ENCODE results near the gene LAMC3. TPM values are rescaled to one million over a fixed set of nuclear protein-coding genes. Genes with fewer than 3 reads are reported as not detected.

LAMC3 gene
- total RNA-seq, 1 experiment from 2014 or later: 0.28 TPM

GRCh38 chr9:131116281-131117120 is 107.5 kb downstream of the LAMC3 start:
- Histone ChIP-seq H3K27me3 (replicated peaks; ENCODE audit: insufficient read depth, low read depth, low read length, poor library complexity) (no peaks in the 10 kb centered on the region), H3K27ac (ENCODE audit: low read depth, low read length, poor library complexity, severe bottlenecking) (no peak overlapping the region), H3K36me3 (ENCODE audit: insufficient read depth, low read length, poor library complexity, severe bottlenecking) (no peaks in the 10 kb centered on the region), H3K4me1 (ENCODE audit: insufficient read depth, low read length, poor library complexity, severe bottlenecking) (no peaks in the 10 kb centered on the region), H3K4me3 (ENCODE audit: low read depth, low read length, poor library complexity, severe bottlenecking) (no peak overlapping the region), H3K9me3 (ENCODE audit: low read depth, low read length, poor library complexity, severe bottlenecking) (no peaks in the 10 kb centered on the region)
- no TSS peak for BruUV-seq (replicated peaks)
- ChIA-PET CTCF (no interaction called here), POLR2A (ENCODE audit: low non-redundant PET) (no interaction called here)
- no peak for TF ChIP-seq EZH2 (IDR thresholded peaks at IDR 0.05; ENCODE audit: borderline replicate concordance, low read depth, low read length, poor library complexity, severe bottlenecking)
- TF ChIP-seq, protein P1, sequence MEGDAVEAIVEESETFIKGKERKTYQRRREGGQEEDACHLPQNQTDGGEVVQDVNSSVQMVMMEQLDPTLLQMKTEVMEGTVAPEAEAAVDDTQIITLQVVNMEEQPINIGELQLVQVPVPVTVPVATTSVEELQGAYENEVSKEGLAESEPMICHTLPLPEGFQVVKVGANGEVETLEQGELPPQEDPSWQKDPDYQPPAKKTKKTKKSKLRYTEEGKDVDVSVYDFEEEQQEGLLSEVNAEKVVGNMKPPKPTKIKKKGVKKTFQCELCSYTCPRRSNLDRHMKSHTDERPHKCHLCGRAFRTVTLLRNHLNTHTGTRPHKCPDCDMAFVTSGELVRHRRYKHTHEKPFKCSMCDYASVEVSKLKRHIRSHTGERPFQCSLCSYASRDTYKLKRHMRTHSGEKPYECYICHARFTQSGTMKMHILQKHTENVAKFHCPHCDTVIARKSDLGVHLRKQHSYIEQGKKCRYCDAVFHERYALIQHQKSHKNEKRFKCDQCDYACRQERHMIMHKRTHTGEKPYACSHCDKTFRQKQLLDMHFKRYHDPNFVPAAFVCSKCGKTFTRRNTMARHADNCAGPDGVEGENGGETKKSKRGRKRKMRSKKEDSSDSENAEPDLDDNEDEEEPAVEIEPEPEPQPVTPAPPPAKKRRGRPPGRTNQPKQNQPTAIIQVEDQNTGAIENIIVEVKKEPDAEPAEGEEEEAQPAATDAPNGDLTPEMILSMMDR (conservative IDR thresholded peaks at IDR 0.05; ENCODE audit: low read depth, low read length): no peak
- intact Hi-C loops (cut with micrococcal nuclease; ENCODE audit: unreplicated experiment): no loop called here
- DNase-seq (ENCODE audit: low spot score): no peak

DNA sequence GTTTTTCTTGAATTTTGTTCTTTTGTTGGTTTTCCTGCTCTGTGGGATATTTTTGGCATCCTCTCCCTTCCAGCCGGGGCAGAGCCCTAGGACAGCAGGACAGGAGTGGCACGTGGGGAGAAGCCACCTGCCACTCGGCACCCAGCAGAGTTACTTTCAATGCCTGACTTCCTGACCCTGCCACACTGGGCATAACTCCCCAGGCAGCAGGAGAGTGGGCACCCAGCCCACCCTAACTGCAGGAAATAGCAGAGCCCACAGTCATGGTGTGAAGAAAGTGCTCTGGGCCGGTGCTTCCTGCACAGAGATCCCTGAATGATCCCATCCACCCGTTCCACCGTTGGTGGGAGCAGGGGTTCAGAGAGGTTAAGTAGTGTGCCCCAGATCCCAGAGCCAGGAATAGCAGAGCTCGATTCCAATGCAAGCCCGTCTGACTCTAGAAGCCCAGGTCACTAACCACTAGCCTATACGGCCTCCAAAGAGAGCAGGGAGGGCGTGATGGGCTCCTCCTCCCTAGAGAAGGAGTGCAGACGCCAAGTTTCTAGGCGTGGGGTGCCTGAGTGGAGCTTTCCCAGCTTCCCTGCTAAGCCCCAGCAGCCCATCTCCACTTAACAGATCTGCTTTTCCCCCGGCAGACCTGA is 108.3 kb downstream of the LAMC3 start:
- intact Hi-C loops (cut with micrococcal nuclease; ENCODE audit: unreplicated experiment): no loop called here
- no peak overlapping the region for H3K4me3 ChIP-seq (ENCODE audit: low read depth, low read length, poor library complexity, severe bottlenecking)
- no peaks in the 10 kb centered on the region for H3K27me3 ChIP-seq (replicated peaks; ENCODE audit: insufficient read depth, low read depth, low read length, poor library complexity)
- DNase-seq (ENCODE audit: low spot score): peak; percentile 33
- POLR2A ChIA-PET (ENCODE audit: low non-redundant PET): no interaction called here
- no TSS peak for BruUV-seq (replicated peaks)
- TF ChIP-seq EZH2 (IDR thresholded peaks at IDR 0.05; ENCODE audit: borderline replicate concordance, low read depth, low read length, poor library complexity, severe bottlenecking): no peak
- TF ChIP-seq, protein P1 (conservative IDR thresholded peaks at IDR 0.05; ENCODE audit: low read depth, low read length): no peak
- H3K4me1 ChIP-seq (ENCODE audit: insufficient read depth, low read length, poor library complexity, severe bottlenecking): no peaks in the 10 kb centered on the region
- CTCF ChIA-PET: no interaction called here
- no peaks in the 10 kb centered on the region for H3K9me3 ChIP-seq (ENCODE audit: low read depth, low read length, poor library complexity, severe bottlenecking)
- H3K36me3 ChIP-seq (ENCODE audit: insufficient read depth, low read length, poor library complexity, severe bottlenecking): no peaks in the 10 kb centered on the region
- no peak overlapping the region for H3K27ac ChIP-seq (ENCODE audit: low read depth, low read length, poor library complexity, severe bottlenecking)

DNA sequence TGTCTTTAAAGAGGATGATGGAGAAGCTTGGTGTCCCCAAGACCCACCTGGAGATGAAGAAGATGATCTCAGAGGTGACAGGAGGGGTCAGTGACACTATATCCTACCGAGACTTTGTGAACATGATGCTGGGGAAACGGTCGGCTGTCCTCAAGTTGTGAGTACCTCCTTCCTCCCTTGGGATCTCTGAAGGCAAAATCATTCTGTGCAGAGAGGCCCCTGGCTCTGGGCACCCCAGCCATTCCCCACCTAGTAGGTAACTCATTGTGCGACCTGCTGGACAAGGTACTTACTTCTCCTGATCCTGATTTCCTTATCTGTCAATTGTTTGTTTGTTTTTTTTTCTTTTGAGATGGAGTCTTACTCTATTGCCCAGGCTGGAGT is 108.8 kb downstream of the LAMC3 start:
- BruUV-seq (replicated peaks): no TSS peak
- Histone ChIP-seq H3K4me1 (ENCODE audit: insufficient read depth, low read length, poor library complexity, severe bottlenecking) (no peaks in the 10 kb centered on the region), H3K27ac (ENCODE audit: low read depth, low read length, poor library complexity, severe bottlenecking) (no peak overlapping the region), H3K27me3 (replicated peaks; ENCODE audit: insufficient read depth, low read depth, low read length, poor library complexity) (no peaks in the 10 kb centered on the region), H3K4me3 (ENCODE audit: low read depth, low read length, poor library complexity, severe bottlenecking) (no peak overlapping the region), H3K9me3 (ENCODE audit: low read depth, low read length, poor library complexity, severe bottlenecking) (no peaks in the 10 kb centered on the region), H3K36me3 (ENCODE audit: insufficient read depth, low read length, poor library complexity, severe bottlenecking) (no peaks in the 10 kb centered on the region)
- TF ChIP-seq, protein P1 (conservative IDR thresholded peaks at IDR 0.05; ENCODE audit: low read depth, low read length): no peak
- no peak for TF ChIP-seq EZH2 (IDR thresholded peaks at IDR 0.05; ENCODE audit: borderline replicate concordance, low read depth, low read length, poor library complexity, severe bottlenecking)
- CTCF ChIA-PET: no interaction called here
- DNase-seq (ENCODE audit: low spot score): no peak
- intact Hi-C loops (cut with micrococcal nuclease; ENCODE audit: unreplicated experiment): no loop called here
- POLR2A ChIA-PET (ENCODE audit: low non-redundant PET): interaction anchor here (0.7 kb wide), 1 partner anchor 28 kb away, joined by 5 read pairs; no protein-coding TSS in a partner anchor

All from A673 (cell line).